CD14-positive monocyte (primary cell): Measurements from ENCODE around the gene PDCD11. TPM values are rescaled to one million over a fixed set of nuclear protein-coding genes. Genes with fewer than 3 reads are reported as not detected.

ENCODE experiments used
- DNase-seq, 3 donors: peaks; one replicate each; pipeline ENCODE4 v3.0.0-alpha.2; 2011 to 2022
- H2AFZ ChIP-seq: 2 replicates; pipeline ENCODE4 v1.6.0; 2012; ENCODE audit warnings: mild to moderate bottlenecking, low read depth, low read length, inconsistent platforms; ENCODE audit not compliant: insufficient read depth, poor library complexity, severe bottlenecking
- H3K27ac ChIP-seq, 2 donors: 1 replicate in 1 of 2; 2 replicates in 1 of 2; pipeline ENCODE4 v1.5.1; 2012 to 2013; ENCODE audit warnings: low read length in 2 of 2, control low read depth in 1 of 2, inconsistent platforms in 1 of 2, low read depth in 1 of 2, mild to moderate bottlenecking in 1 of 2
- H3K27me3 ChIP-seq, 2 donors: one replicate each; pipeline versions ENCODE4 v1.6.0 to v1.6.1; 2011 to 2013; ENCODE audit warnings: low read length in 2 of 2; ENCODE audit not compliant: control insufficient read depth in 2 of 2, insufficient read depth in 2 of 2
- H3K36me3 ChIP-seq, 2 donors: replicated peaks in 1 of 2; 1 replicate in 1 of 2; 2 replicates in 1 of 2; pipeline versions ENCODE4 v1.5.1 to v1.6.1; 2012 to 2013; ENCODE audit warnings: low read length in 2 of 2, control low read depth in 1 of 2, inconsistent platforms in 1 of 2, mild to moderate bottlenecking in 1 of 2; ENCODE audit not compliant: insufficient read depth in 2 of 2, control insufficient read depth in 1 of 2
- H3K4me1 ChIP-seq, 2 donors: 1 replicate in 1 of 2; 2 replicates in 1 of 2; pipeline versions ENCODE4 v1.5.1 to v1.6.1; 2012 to 2013; ENCODE audit warnings: low read length in 2 of 2, control low read depth in 1 of 2, inconsistent platforms in 1 of 2, mild to moderate bottlenecking in 1 of 2, moderate library complexity in 1 of 2; ENCODE audit not compliant: insufficient read depth in 2 of 2, control insufficient read depth in 1 of 2
- H3K4me2 ChIP-seq: replicated peaks from 2 replicates; pipeline ENCODE3; 2012; ENCODE audit warnings: low read length, moderate library complexity, mild to moderate bottlenecking; ENCODE audit not compliant: poor library complexity, severe bottlenecking; ENCODE audit errors: extremely low read depth
- H3K4me3 ChIP-seq, 3 experiments: fragments of 200-600 bp in 1 of 3; sonication (generic) in 1 of 3; replicated peaks in 1 of 3; 1 replicate in 2 of 3; 2 replicates in 1 of 3; pipeline ENCODE4 v1.5.1; 2011 to 2013; ENCODE audit warnings: low read length in 3 of 3, mild to moderate bottlenecking in 3 of 3, control low read depth in 2 of 3, low read depth in 2 of 3, inconsistent platforms in 1 of 3, moderate library complexity in 1 of 3
- H3K79me2 ChIP-seq: 2 replicates; pipeline ENCODE4 v1.6.0; 2012; ENCODE audit warnings: mild to moderate bottlenecking, control low read depth, inconsistent platforms, low read length, moderate library complexity; ENCODE audit not compliant: insufficient read depth
- H3K9ac ChIP-seq: 2 replicates; pipeline ENCODE4 v1.6.0; 2017; ENCODE audit warnings: low read length, mild to moderate bottlenecking; ENCODE audit not compliant: insufficient read depth, poor library complexity, severe bottlenecking
- H3K9me3 ChIP-seq, 2 donors: replicated peaks in 1 of 2; 1 replicate in 1 of 2; 2 replicates in 1 of 2; pipeline versions ENCODE4 v1.5.1 to v1.6.1; 2012 to 2013; ENCODE audit warnings: low read length in 2 of 2, control low read depth in 1 of 2; ENCODE audit not compliant: control insufficient read depth in 1 of 2, insufficient read depth in 1 of 2
- H4K20me1 ChIP-seq: 2 replicates; pipeline ENCODE4 v1.6.0; 2012; ENCODE audit warnings: mild to moderate bottlenecking, low read length, control low read depth, moderate library complexity; ENCODE audit not compliant: insufficient read depth
- H3K27ac Mint-ChIP-seq, 7 donors: one replicate each; pipeline ENCODE4 v1.8.0; 2020; ENCODE audit warnings: mild to moderate bottlenecking in 7 of 7, mixed read lengths in 7 of 7, moderate library complexity in 6 of 7, inconsistent platforms in 2 of 7
- H3K27me3 Mint-ChIP-seq, 3 donors: one replicate each; pipeline ENCODE4 v1.8.0; 2021 to 2022; ENCODE audit warnings: low read depth in 3 of 3, mild to moderate bottlenecking in 3 of 3, mixed read lengths in 3 of 3, moderate library complexity in 3 of 3, inconsistent platforms in 1 of 3
- H3K36me3 Mint-ChIP-seq, 2 donors: one replicate each; pipeline ENCODE4 v1.8.0; 2020; ENCODE audit warnings: mixed read lengths in 2 of 2, inconsistent platforms in 1 of 2, mild to moderate bottlenecking in 1 of 2
- H3K4me1 Mint-ChIP-seq: one replicate; pipeline ENCODE4 v1.8.0; 2020; ENCODE audit warnings: mild to moderate bottlenecking, mixed read lengths
- H3K4me3 Mint-ChIP-seq, 2 donors: one replicate each; pipeline ENCODE4 v1.8.0; 2020; ENCODE audit warnings: mild to moderate bottlenecking in 2 of 2, mixed read lengths in 2 of 2, moderate library complexity in 1 of 2
- H3K9me3 Mint-ChIP-seq, 7 donors: one replicate each; pipeline ENCODE4 v1.8.0; 2020 to 2022; ENCODE audit warnings: mixed read lengths in 7 of 7, mild to moderate bottlenecking in 6 of 7, moderate library complexity in 6 of 7, inconsistent platforms in 2 of 7
- CTCF ChIP-seq: fragments of 200-600 bp; IDR thresholded peaks from one replicate; pipeline ENCODE4 v1.8.0; 2022; ENCODE audit warnings: antibody characterized with exemption, mild to moderate bottlenecking
- WGBS: methylation state at CpG from one replicate; pipeline ENCODE4 v1.1.5; 2013; ENCODE audit warnings: missing lambda C conversion rate; ENCODE audit not compliant: insufficient coverage; 5-methylcytosine and 5-hydroxymethylcytosine counted together
- intact Hi-C, 2 donors: fragments of 100-400 bp; cut with micrococcal nuclease; formaldehyde crosslinking; loops; one replicate each; pipeline versions ENCODE4 v1.15.0 to v1.15.1; 2023
- polyA plus RNA-seq, 3 donors: library from polyadenylated mRNA; depleted of rRNA in 1 of 3; unstranded in 2 of 3; stranded (reverse) in 1 of 3; fragments of 300-500 nt in 2 of 3; fragments of >200 nt in 1 of 3; fragmentation: Illumina TruSeq in 2 of 3; gene quantifications; 1 replicate in 2 of 3; 2 replicates in 1 of 3; pipeline ENCODE4 v1.2.3, GENCODE V29; 2012 to 2021

Gene PDCD11
- polyA plus RNA-seq, 3 donors = 2.9 to 9.7 (median 3.3) TPM

DNA sequence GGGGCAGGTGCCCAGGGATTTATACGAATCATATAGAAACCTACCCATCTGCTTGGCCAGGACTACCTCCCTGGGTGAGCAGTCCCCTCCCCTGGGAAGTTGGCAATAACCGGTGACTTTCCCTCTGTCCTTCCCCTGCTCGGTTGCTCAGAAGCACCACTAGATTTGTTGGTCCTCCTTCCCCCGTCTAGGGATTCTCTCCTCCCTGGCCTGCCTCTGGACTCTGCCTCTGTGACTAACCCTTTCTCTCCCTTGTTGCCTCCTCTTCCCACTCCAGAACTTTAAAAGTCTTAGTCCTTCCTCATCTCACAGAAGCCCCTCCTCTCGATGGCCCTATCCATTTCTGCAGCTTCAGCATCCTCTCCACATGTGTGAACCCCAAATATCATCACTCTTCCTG lies 72.8 kb downstream of the PDCD11 start:
- peaks cover 85% of the 10 kb centered on the region for H3K4me1 Mint-ChIP-seq
- peaks cover 0 to 8% (median 2%) of the 10 kb centered on the region in 3 donors for H3K27me3 Mint-ChIP-seq
- H3K36me3 ChIP-seq = no peaks in the 10 kb centered on the region

More for the DNA sequence above, 72.8 kb downstream of the PDCD11 start:
- H3K9me3 ChIP-seq = no peaks in the 10 kb centered on the region
- DNase-seq = peak in 1 of 3 donors; percentile 14
- peaks cover 0 to 11% (median 4%) of the 10 kb centered on the region in 7 donors for H3K9me3 Mint-ChIP-seq
- 45% methylated on average over 4 of the region's 5 CpGs for WGBS
- no peak overlapping the region for H3K4me3 ChIP-seq
- no peak overlapping the region for H3K9ac ChIP-seq
- H3K27ac Mint-ChIP-seq = peak overlapping the region; percentile 4 to 91 (median 70)
- no peaks in the 10 kb centered on the region for H3K27me3 ChIP-seq
- peak overlapping the region; percentile 14 for H2AFZ ChIP-seq
- intact Hi-C loops = no loop called here
- no peak overlapping the region for H3K4me3 Mint-ChIP-seq
- H4K20me1 ChIP-seq = no peaks in the 10 kb centered on the region
- peaks cover 85 to 91% of the 10 kb centered on the region in 2 donors for H3K4me1 ChIP-seq
- no peak overlapping the region for H3K4me2 ChIP-seq
- no peaks in the 10 kb centered on the region for H3K79me2 ChIP-seq
- H3K27ac ChIP-seq = peak overlapping the region; percentile 90
- peaks cover 2 to 5% of the 10 kb centered on the region in 2 donors for H3K36me3 Mint-ChIP-seq
- no peak for TF ChIP-seq CTCF
